Uterus (tissue), 4 donors: Measurements from ENCODE around the gene WDR81. TPM values are rescaled to one million over a fixed set of nuclear protein-coding genes. Genes with fewer than 3 reads are reported as not detected.

Experiments
- DNase-seq, 2 donors: peaks; one replicate each; pipeline ENCODE4 v3.0.0-alpha.2; 2019 to 2020
- H3K27ac ChIP-seq, 2 donors: fragments of 200-600 bp; sonication (generic); 1 replicate in 1 of 2; 2 replicates in 1 of 2; pipeline ENCODE4 v1.5.1; 2016 to 2018
- H3K27me3 ChIP-seq, 2 donors: fragments of 200-600 bp; sonication (generic); one replicate each; pipeline ENCODE4 v1.5.1; 2018 to 2019; ENCODE audit warnings: control low read depth in 1 of 2
- H3K36me3 ChIP-seq, 2 donors: fragments of 200-600 bp; sonication (generic); one replicate each; pipeline ENCODE4 v1.5.1; 2019; ENCODE audit warnings: control low read depth in 1 of 2
- H3K4me1 ChIP-seq, 2 donors: fragments of 200-600 bp; sonication (generic); one replicate each; pipeline ENCODE4 v1.5.1; 2018 to 2019; ENCODE audit warnings: control low read depth in 1 of 2
- H3K4me3 ChIP-seq, 2 donors: fragments of 200-600 bp; sonication (generic); 1 replicate in 1 of 2; 2 replicates in 1 of 2; pipeline ENCODE4 v1.5.1; 2018 to 2019; ENCODE audit warnings: mild to moderate bottlenecking in 1 of 2
- H3K9me3 ChIP-seq, 2 donors: fragments of 200-600 bp; sonication (generic); one replicate each; pipeline ENCODE4 v1.5.1; 2019; ENCODE audit warnings: control low read depth in 1 of 2
- CTCF ChIP-seq, 4 experiments: fragments of 200-600 bp in 2 of 4; fragments of 450-650 bp in 2 of 4; sonication (generic) in 2 of 4; IDR thresholded peaks; one replicate each; pipeline ENCODE4 v1.5.1; 2016 to 2019; ENCODE audit warnings: antibody characterized with exemption in 4 of 4, mild to moderate bottlenecking in 2 of 4, moderate library complexity in 1 of 4
- POLR2A ChIP-seq, 2 donors: fragments of 450-650 bp; IDR thresholded peaks; one replicate each; pipeline ENCODE4 v1.6.1; 2016; ENCODE audit warnings: antibody characterized with exemption in 2 of 2, mild to moderate bottlenecking in 1 of 2, moderate library complexity in 1 of 2
- intact Hi-C: fragments of 100-400 bp; cut with DNase I; formaldehyde crosslinking; loops from one replicate; pipeline ENCODE4 v1.15.1; 2023; ENCODE audit warnings: low total_unique reads
- total RNA-seq, 4 donors: library from RNA; depleted of rRNA in 3 of 4; stranded (reverse); fragments of >200 nt in 3 of 4; gene quantifications; one replicate each; pipeline versions ENCODE4 v1.1.0 to v1.2.4, GENCODE V29; 2014 to 2023
- donor health status: DM: yes; HTN: yes; CAD: no.

WDR81 gene
- total RNA-seq, 4 donors from 2014 or later, result 23.6 to 40.7 (median 29.9) TPM

- Histone ChIP-seq H3K9me3 (no peaks in the 10 kb centered on the region), H3K27ac (peak overlapping the region in 1 of 2 donors; percentile 96), H3K4me1 (peaks cover 5 to 17% of the 10 kb centered on the region in 2 donors), H3K36me3 (no peaks in the 10 kb centered on the region), H3K27me3 (no peaks in the 10 kb centered on the region), H3K4me3 (no peak overlapping the region)
- TF ChIP-seq CTCF (IDR thresholded peaks at IDR 0.05) (no peak), POLR2A (IDR thresholded peaks at IDR 0.05) (no peak)
- peak in 1 of 2 donors; percentile 18 for DNase-seq
- intact Hi-C loops, result no loop called here
Observed at GRCh38 chr17:1725642-1726511, 1.4 kb downstream of the WDR81 start.

- H3K9me3 ChIP-seq, result no peaks in the 10 kb centered on the region
- no peak overlapping the region for H3K4me3 ChIP-seq
- DNase-seq, result no peak
- intact Hi-C loops, result no loop called here
- no peaks in the 10 kb centered on the region for H3K36me3 ChIP-seq
- no peaks in the 10 kb centered on the region for H3K27me3 ChIP-seq
- H3K4me1 ChIP-seq, result peaks cover 5 to 17% of the 10 kb centered on the region in 2 donors
- no peak for TF ChIP-seq CTCF (IDR thresholded peaks at IDR 0.05)
- TF ChIP-seq POLR2A (IDR thresholded peaks at IDR 0.05), result no peak
- H3K27ac ChIP-seq, result no peak overlapping the region
Observed at GRCh38 chr17:1726626-1727257, 2.2 kb downstream of the WDR81 start.

DNA sequence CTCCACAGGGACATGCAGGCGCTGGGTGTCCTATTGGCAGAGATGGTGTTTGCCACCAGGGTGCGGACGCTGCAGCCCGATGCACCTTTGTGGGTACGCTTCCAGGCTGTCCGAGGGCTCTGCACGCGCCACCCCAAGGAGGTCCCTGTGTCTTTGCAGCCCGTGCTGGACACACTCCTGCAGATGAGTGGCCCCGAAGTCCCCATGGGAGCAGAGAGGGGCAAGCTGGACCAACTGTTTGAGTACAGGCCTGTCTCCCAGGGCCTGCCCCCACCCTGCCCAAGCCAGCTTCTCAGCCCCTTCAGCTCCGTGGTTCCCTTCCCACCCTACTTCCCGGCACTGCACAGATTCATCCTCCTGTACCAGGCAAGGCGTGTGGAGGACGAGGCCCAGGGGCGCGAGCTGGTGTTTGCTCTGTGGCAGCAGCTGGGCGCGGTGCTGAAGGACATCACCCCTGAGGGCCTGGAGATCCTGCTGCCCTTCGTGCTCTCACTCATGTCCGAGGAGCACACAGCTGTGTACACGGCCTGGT is 2.8 kb downstream of the WDR81 start:
- Histone ChIP-seq H3K9me3 (no peaks in the 10 kb centered on the region), H3K36me3 (no peaks in the 10 kb centered on the region), H3K4me1 (peaks cover 5 to 17% of the 10 kb centered on the region in 2 donors), H3K27ac (no peak overlapping the region), H3K27me3 (no peaks in the 10 kb centered on the region), H3K4me3 (no peak overlapping the region)
- intact Hi-C loops, result no loop called here
- DNase-seq, result peak; percentile 17
- TF ChIP-seq POLR2A (IDR thresholded peaks at IDR 0.05) (no peak), CTCF (IDR thresholded peaks at IDR 0.05) (no peak)

- intact Hi-C loops, result no loop called here
- peaks cover 5 to 17% of the 10 kb centered on the region in 2 donors for H3K4me1 ChIP-seq
- peak overlapping the region; percentile 97 to 98 for H3K27ac ChIP-seq
- no peaks in the 10 kb centered on the region for H3K9me3 ChIP-seq
- DNase-seq, result peak; percentile 16 to 39
- TF ChIP-seq CTCF (IDR thresholded peaks at IDR 0.05) (no peak), POLR2A (IDR thresholded peaks at IDR 0.05) (no peak)
- H3K4me3 ChIP-seq, result no peak overlapping the region
- H3K27me3 ChIP-seq, result no peaks in the 10 kb centered on the region
- H3K36me3 ChIP-seq, result no peaks in the 10 kb centered on the region
Observed at GRCh38 chr17:1727876-1728630, 3.5 kb downstream of the WDR81 start.
